Progenitor cell of endocrine pancreas (in vitro differentiated cells): ENCODE measurements around the gene SOX18. TPM values are rescaled to one million over a fixed set of nuclear protein-coding genes. Genes with fewer than 3 reads are reported as not detected.

Source experiments
- DNase-seq: peaks from one replicate; pipeline ENCODE4 v3.0.0; 2021; ENCODE audit warnings: low spot score; ENCODE audit not compliant: unreplicated experiment
- H3K27ac Mint-ChIP-seq: 2 replicates; pipeline ENCODE4 v1.8.0; 2021; ENCODE audit warnings: mild to moderate bottlenecking, moderate library complexity, mixed read lengths
- H3K27me3 Mint-ChIP-seq: 2 replicates; pipeline ENCODE4 v1.8.0; 2021; ENCODE audit warnings: mixed read lengths
- H3K36me3 Mint-ChIP-seq: 2 replicates; pipeline ENCODE4 v1.8.0; 2022; ENCODE audit warnings: mixed read lengths; ENCODE audit not compliant: insufficient read depth
- H3K4me1 Mint-ChIP-seq: 2 replicates; pipeline ENCODE4 v1.8.0; 2021; ENCODE audit warnings: low read depth, mixed read lengths
- H3K4me3 Mint-ChIP-seq: 2 replicates; pipeline ENCODE4 v1.8.0; 2021; ENCODE audit warnings: low read depth, mild to moderate bottlenecking, moderate library complexity, mixed read lengths
- H3K9me3 Mint-ChIP-seq: 2 replicates; pipeline ENCODE4 v1.8.0; 2021; ENCODE audit warnings: low read depth, mixed read lengths
- CTCF ChIP-seq: fragments of 200-600 bp; sonication (generic); IDR thresholded peaks from one replicate; pipeline ENCODE4 v1.5.0; 2021; ENCODE audit warnings: antibody characterized with exemption, mild to moderate bottlenecking; ENCODE audit not compliant: unreplicated experiment
- total RNA-seq: library from RNA; stranded (reverse); gene quantifications from 2 replicates; pipeline ENCODE4 v1.2.1, GENCODE V29; 2021

SOX18 gene
- total RNA-seq, 1 donor from 2014 or later: not detected

- Mint-ChIP-seq H3K4me3 (no peak overlapping the region), H3K27ac (no peak overlapping the region), H3K9me3 (no peaks in the 10 kb centered on the region), H3K4me1 (peaks cover 4% of the 10 kb centered on the region), H3K36me3 (no peaks in the 10 kb centered on the region), H3K27me3 (peaks cover 2% of the 10 kb centered on the region)
- TF ChIP-seq CTCF: no peak
- DNase-seq: no peak
These were observed 26.1 kb upstream of the SOX18 start for GRCh38 chr20:64075556-64075955.

GRCh38 chr20:64074963-64075362, 25.5 kb upstream of the SOX18 start:
- DNase-seq: no peak
- H3K36me3 Mint-ChIP-seq: no peaks in the 10 kb centered on the region
- H3K27ac Mint-ChIP-seq: no peak overlapping the region
- H3K27me3 Mint-ChIP-seq: no peaks in the 10 kb centered on the region
- H3K9me3 Mint-ChIP-seq: no peaks in the 10 kb centered on the region
- no peak for TF ChIP-seq CTCF
- no peak overlapping the region for H3K4me3 Mint-ChIP-seq
- H3K4me1 Mint-ChIP-seq: peaks cover 2% of the 10 kb centered on the region

- peaks cover 2% of the 10 kb centered on the region for H3K4me1 Mint-ChIP-seq
- TF ChIP-seq CTCF: no peak
- H3K27ac Mint-ChIP-seq: no peak overlapping the region
- no peaks in the 10 kb centered on the region for H3K27me3 Mint-ChIP-seq
- H3K36me3 Mint-ChIP-seq: no peaks in the 10 kb centered on the region
- no peak for DNase-seq
- no peaks in the 10 kb centered on the region for H3K9me3 Mint-ChIP-seq
- no peak overlapping the region for H3K4me3 Mint-ChIP-seq
These were observed 24.8 kb upstream of the SOX18 start for GRCh38 chr20:64074184-64074789.

GRCh38 chr20:64073476-64074183, 24.2 kb upstream of the SOX18 start:
- Mint-ChIP-seq H3K4me1 (no peaks in the 10 kb centered on the region), H3K27ac (no peak overlapping the region), H3K36me3 (no peaks in the 10 kb centered on the region), H3K9me3 (no peaks in the 10 kb centered on the region), H3K27me3 (no peaks in the 10 kb centered on the region), H3K4me3 (no peak overlapping the region)
- no peak for TF ChIP-seq CTCF
- DNase-seq: no peak

- no peak for DNase-seq
- no peaks in the 10 kb centered on the region for H3K9me3 Mint-ChIP-seq
- no peaks in the 10 kb centered on the region for H3K27me3 Mint-ChIP-seq
- no peak overlapping the region for H3K4me3 Mint-ChIP-seq
- TF ChIP-seq CTCF: no peak
- H3K36me3 Mint-ChIP-seq: no peaks in the 10 kb centered on the region
- no peak overlapping the region for H3K27ac Mint-ChIP-seq
- no peaks in the 10 kb centered on the region for H3K4me1 Mint-ChIP-seq
These were observed 23.1 kb upstream of the SOX18 start for GRCh38 chr20:64072498-64073063.
